GM23338 (cell line): ENCODE measurements around the gene IRF2BP2. TPM values are rescaled to one million over a fixed set of nuclear protein-coding genes. Genes with fewer than 3 reads are reported as not detected.

ENCODE experiments used
- ATAC-seq: fragments of 200-7000 bp; cut with Tn5 transposase; 3 replicates; pipeline ENCODE4 v1.9.1; 2020
- DNase-seq: peaks from one replicate; pipeline ENCODE4 v3.0.0-alpha.2; 2015; ENCODE audit warnings: low spot score
- H2AFZ ChIP-seq: fragments of 200-600 bp; sonication (generic); 2 replicates; pipeline ENCODE4 v1.8.0; 2016; ENCODE audit warnings: antibody characterized with exemption, mild to moderate bottlenecking, moderate library complexity
- H3F3A ChIP-seq: fragments of 200-600 bp; sonication (generic); replicated peaks from 2 replicates; pipeline ENCODE4 v1.8.0; 2017; ENCODE audit warnings: antibody characterized with exemption, mixed run types, low read depth
- H3K27ac ChIP-seq: fragments of 200-600 bp; sonication (generic); 2 replicates; pipeline ENCODE4 v1.6.1; 2016; ENCODE audit warnings: low read depth
- H3K27me3 ChIP-seq: fragments of 200-600 bp; sonication (generic); 2 replicates; pipeline ENCODE4 v1.8.0; 2016; ENCODE audit warnings: mild to moderate bottlenecking, mixed run types, moderate library complexity; ENCODE audit not compliant: insufficient read depth
- H3K36me3 ChIP-seq: fragments of 200-600 bp; sonication (generic); 2 replicates; pipeline ENCODE4 v1.8.0; 2016; ENCODE audit warnings: mild to moderate bottlenecking; ENCODE audit not compliant: insufficient read depth
- H3K4me1 ChIP-seq: fragments of 200-600 bp; sonication (generic); 2 replicates; pipeline ENCODE4 v1.8.0; 2016; ENCODE audit warnings: mild to moderate bottlenecking, moderate library complexity; ENCODE audit not compliant: insufficient read depth
- H3K4me2 ChIP-seq: fragments of 200-600 bp; sonication (generic); 2 replicates; pipeline ENCODE4 v1.7.1; 2017; ENCODE audit warnings: mixed run types
- H3K4me3 ChIP-seq: fragments of 200-600 bp; sonication (generic); 2 replicates; pipeline ENCODE4 v1.6.1; 2016; ENCODE audit warnings: mixed run types
- H3K79me2 ChIP-seq: fragments of 200-600 bp; sonication (generic); replicated peaks from 2 replicates; pipeline ENCODE4 v1.8.0; 2017; ENCODE audit warnings: mild to moderate bottlenecking; ENCODE audit not compliant: insufficient read depth
- H3K9me2 ChIP-seq: fragments of 200-600 bp; sonication (generic); 2 replicates; pipeline ENCODE4 v1.8.0; 2017; ENCODE audit not compliant: insufficient read depth
- H4K20me1 ChIP-seq: fragments of 200-600 bp; sonication (generic); replicated peaks from 2 replicates; pipeline ENCODE4 v1.8.0; 2017; ENCODE audit warnings: mild to moderate bottlenecking; ENCODE audit not compliant: insufficient read depth
- H3K27ac Mint-ChIP-seq: 2 replicates; pipeline ENCODE4 v1.8.0; 2020; ENCODE audit warnings: inconsistent platforms, mild to moderate bottlenecking, moderate library complexity, mixed read lengths
- H3K27me3 Mint-ChIP-seq: 3 replicates; pipeline ENCODE4 v1.8.0; 2022; ENCODE audit warnings: low read depth, mild to moderate bottlenecking, moderate library complexity, mixed read lengths, inconsistent platforms; ENCODE audit not compliant: insufficient read depth, poor library complexity
- H3K36me3 Mint-ChIP-seq: 3 replicates; pipeline ENCODE4 v1.8.0; 2021; ENCODE audit warnings: low read depth, mild to moderate bottlenecking, inconsistent platforms, moderate library complexity, mixed read lengths
- H3K4me1 Mint-ChIP-seq: 3 replicates; pipeline ENCODE4 v1.8.0; 2020; ENCODE audit warnings: mild to moderate bottlenecking, inconsistent platforms, mixed read lengths
- H3K4me3 Mint-ChIP-seq: 3 replicates; pipeline ENCODE4 v1.8.0; 2021; ENCODE audit warnings: moderate library complexity, mild to moderate bottlenecking, inconsistent platforms, mixed read lengths
- H3K9me3 Mint-ChIP-seq: 3 replicates; pipeline ENCODE4 v1.8.0; 2020; ENCODE audit warnings: moderate library complexity, mild to moderate bottlenecking, inconsistent platforms, mixed read lengths
- CREB1 ChIP-seq: fragments of 250-450 bp; sonication (Bioruptor Pico); IDR thresholded peaks from 2 replicates; pipeline ENCODE4 v1.5.0; 2020; ENCODE audit warnings: low read depth, mild to moderate bottlenecking, moderate library complexity
- EZH2 ChIP-seq: fragments of 200-600 bp; sonication (generic); IDR thresholded peaks from one replicate; pipeline ENCODE4 v1.8.0; 2017; ENCODE audit warnings: antibody characterized with exemption, mild to moderate bottlenecking, low read depth; ENCODE audit not compliant: unreplicated experiment
- EZH2phosphoT487 ChIP-seq: fragments of 200-600 bp; sonication (generic); IDR thresholded peaks from one replicate; pipeline ENCODE4 v1.8.1; 2018; ENCODE audit warnings: antibody characterized with exemption; ENCODE audit not compliant: unreplicated experiment
- JUNB ChIP-seq: IDR thresholded peaks from one replicate; pipeline ENCODE4 v1.6.1; 2016; ENCODE audit warnings: antibody characterized with exemption; ENCODE audit not compliant: unreplicated experiment
- NANOG ChIP-seq: IDR thresholded peaks from 2 replicates; pipeline ENCODE4 v1.6.1; 2016; ENCODE audit warnings: antibody characterized with exemption, borderline replicate concordance
- POLR2AphosphoS5 ChIP-seq: IDR thresholded peaks from 2 replicates; pipeline ENCODE4 v1.6.1; 2016; ENCODE audit warnings: antibody characterized with exemption, low read depth
- STAT1 ChIP-seq: IDR thresholded peaks from one replicate; pipeline ENCODE4 v1.6.1; 2016; ENCODE audit warnings: antibody characterized with exemption; ENCODE audit not compliant: unreplicated experiment
- ZNF114 ChIP-seq: fragments of 250-450 bp; sonication (Bioruptor Pico); IDR thresholded peaks from 2 replicates; pipeline ENCODE4 v1.5.0; 2020; ENCODE audit warnings: mild to moderate bottlenecking, moderate library complexity
- ZNF331 ChIP-seq: fragments of 250-450 bp; sonication (Bioruptor Pico); IDR thresholded peaks from 2 replicates; pipeline ENCODE4 v1.5.0; 2020; ENCODE audit warnings: low read depth, mild to moderate bottlenecking, moderate library complexity
- polyA plus RNA-seq: library from polyadenylated mRNA; unstranded; fragments of >200 nt; fragmentation: Nextera tagmentation; extraction: Ambion mirVana; gene quantifications from 2 replicates; pipeline ENCODE4 v1.2.1, GENCODE V29; 2016
- total RNA-seq: library from RNA; depleted of rRNA; stranded (reverse); fragments of >200 nt; shearing (Covaris generic); gene quantifications from 2 replicates; pipeline ENCODE4 v1.2.3, GENCODE V29; 2014
- TF ChIP-seq, protein P1 (sequence below): IDR thresholded peaks from one replicate; pipeline ENCODE4 v1.6.1; 2018; ENCODE audit warnings: antibody characterized with exemption; ENCODE audit not compliant: unreplicated experiment
- TF ChIP-seq, protein P2 (sequence below), 2 experiments: fragments of 200-600 bp in 1 of 2; sonication (generic) in 1 of 2; conservative IDR thresholded peaks; 2 replicates each; pipeline versions ENCODE4 v1.5.1 to v1.6.1; 2016 to 2017; ENCODE audit warnings: antibody characterized with exemption in 2 of 2, low read depth in 2 of 2, mild to moderate bottlenecking in 2 of 2, moderate library complexity in 1 of 2
- TF ChIP-seq, protein P3 (sequence below): fragments of 250-450 bp; sonication (Bioruptor Pico); IDR thresholded peaks from 2 replicates; pipeline ENCODE4 v1.5.0; 2020; ENCODE audit warnings: mild to moderate bottlenecking, moderate library complexity
- TF ChIP-seq, protein P4 (sequence below): IDR thresholded peaks from 2 replicates; pipeline ENCODE4 v1.6.1; 2016; ENCODE audit warnings: antibody characterized with exemption

Gene IRF2BP2
- total and polyA plus RNA-seq, 2 experiments from 2014 or later: 19.4 to 62.4 TPM

DNA sequence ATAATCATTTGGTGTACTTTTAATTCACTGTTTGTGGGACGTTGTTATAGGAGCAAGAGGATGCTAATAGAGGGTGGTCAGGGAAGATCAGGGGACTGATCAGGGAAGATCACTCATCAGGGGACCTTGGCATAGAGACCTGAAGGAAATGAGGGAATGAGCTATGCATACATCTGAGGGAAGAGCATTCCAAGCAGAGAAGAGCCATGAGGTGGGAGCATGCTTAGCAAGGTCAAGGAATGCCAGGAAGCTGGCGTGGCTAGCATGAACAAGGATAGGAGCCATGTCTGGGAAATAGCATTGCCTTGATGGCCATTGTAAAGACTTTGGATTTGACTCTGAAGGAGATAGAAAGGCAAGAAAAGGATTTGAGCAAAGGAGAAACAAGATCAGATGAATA, 14.1 kb downstream of the IRF2BP2 start:
- H3K4me3 Mint-ChIP-seq: no peak overlapping the region
- peaks cover 13% of the 10 kb centered on the region for H3K4me1 Mint-ChIP-seq
- no peaks in the 10 kb centered on the region for H3K79me2 ChIP-seq
- H3K36me3 Mint-ChIP-seq: peaks cover 11% of the 10 kb centered on the region
- no peaks in the 10 kb centered on the region for H3K36me3 ChIP-seq
- peaks cover 17% of the 10 kb centered on the region for H3K4me1 ChIP-seq
- no peak for DNase-seq
- H2AFZ ChIP-seq: no peak overlapping the region
- H3K27ac ChIP-seq: no peak overlapping the region
- ATAC-seq: no peak
- H3K9me3 Mint-ChIP-seq: peaks cover 20% of the 10 kb centered on the region
- H3K4me3 ChIP-seq: no peak overlapping the region
- H3K4me2 ChIP-seq: no peak overlapping the region
- TF ChIP-seq, protein P1, sequence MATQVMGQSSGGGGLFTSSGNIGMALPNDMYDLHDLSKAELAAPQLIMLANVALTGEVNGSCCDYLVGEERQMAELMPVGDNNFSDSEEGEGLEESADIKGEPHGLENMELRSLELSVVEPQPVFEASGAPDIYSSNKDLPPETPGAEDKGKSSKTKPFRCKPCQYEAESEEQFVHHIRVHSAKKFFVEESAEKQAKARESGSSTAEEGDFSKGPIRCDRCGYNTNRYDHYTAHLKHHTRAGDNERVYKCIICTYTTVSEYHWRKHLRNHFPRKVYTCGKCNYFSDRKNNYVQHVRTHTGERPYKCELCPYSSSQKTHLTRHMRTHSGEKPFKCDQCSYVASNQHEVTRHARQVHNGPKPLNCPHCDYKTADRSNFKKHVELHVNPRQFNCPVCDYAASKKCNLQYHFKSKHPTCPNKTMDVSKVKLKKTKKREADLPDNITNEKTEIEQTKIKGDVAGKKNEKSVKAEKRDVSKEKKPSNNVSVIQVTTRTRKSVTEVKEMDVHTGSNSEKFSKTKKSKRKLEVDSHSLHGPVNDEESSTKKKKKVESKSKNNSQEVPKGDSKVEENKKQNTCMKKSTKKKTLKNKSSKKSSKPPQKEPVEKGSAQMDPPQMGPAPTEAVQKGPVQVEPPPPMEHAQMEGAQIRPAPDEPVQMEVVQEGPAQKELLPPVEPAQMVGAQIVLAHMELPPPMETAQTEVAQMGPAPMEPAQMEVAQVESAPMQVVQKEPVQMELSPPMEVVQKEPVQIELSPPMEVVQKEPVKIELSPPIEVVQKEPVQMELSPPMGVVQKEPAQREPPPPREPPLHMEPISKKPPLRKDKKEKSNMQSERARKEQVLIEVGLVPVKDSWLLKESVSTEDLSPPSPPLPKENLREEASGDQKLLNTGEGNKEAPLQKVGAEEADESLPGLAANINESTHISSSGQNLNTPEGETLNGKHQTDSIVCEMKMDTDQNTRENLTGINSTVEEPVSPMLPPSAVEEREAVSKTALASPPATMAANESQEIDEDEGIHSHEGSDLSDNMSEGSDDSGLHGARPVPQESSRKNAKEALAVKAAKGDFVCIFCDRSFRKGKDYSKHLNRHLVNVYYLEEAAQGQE: no peak
- TF ChIP-seq ZNF331: no peak
- TF ChIP-seq POLR2AphosphoS5: no peak
- TF ChIP-seq EZH2: no peak
- TF ChIP-seq, protein P2, sequence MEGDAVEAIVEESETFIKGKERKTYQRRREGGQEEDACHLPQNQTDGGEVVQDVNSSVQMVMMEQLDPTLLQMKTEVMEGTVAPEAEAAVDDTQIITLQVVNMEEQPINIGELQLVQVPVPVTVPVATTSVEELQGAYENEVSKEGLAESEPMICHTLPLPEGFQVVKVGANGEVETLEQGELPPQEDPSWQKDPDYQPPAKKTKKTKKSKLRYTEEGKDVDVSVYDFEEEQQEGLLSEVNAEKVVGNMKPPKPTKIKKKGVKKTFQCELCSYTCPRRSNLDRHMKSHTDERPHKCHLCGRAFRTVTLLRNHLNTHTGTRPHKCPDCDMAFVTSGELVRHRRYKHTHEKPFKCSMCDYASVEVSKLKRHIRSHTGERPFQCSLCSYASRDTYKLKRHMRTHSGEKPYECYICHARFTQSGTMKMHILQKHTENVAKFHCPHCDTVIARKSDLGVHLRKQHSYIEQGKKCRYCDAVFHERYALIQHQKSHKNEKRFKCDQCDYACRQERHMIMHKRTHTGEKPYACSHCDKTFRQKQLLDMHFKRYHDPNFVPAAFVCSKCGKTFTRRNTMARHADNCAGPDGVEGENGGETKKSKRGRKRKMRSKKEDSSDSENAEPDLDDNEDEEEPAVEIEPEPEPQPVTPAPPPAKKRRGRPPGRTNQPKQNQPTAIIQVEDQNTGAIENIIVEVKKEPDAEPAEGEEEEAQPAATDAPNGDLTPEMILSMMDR (conservative IDR thresholded peaks at IDR 0.05; ENCODE audit: low read depth in 2 of 2): no peak
- TF ChIP-seq, protein P3, sequence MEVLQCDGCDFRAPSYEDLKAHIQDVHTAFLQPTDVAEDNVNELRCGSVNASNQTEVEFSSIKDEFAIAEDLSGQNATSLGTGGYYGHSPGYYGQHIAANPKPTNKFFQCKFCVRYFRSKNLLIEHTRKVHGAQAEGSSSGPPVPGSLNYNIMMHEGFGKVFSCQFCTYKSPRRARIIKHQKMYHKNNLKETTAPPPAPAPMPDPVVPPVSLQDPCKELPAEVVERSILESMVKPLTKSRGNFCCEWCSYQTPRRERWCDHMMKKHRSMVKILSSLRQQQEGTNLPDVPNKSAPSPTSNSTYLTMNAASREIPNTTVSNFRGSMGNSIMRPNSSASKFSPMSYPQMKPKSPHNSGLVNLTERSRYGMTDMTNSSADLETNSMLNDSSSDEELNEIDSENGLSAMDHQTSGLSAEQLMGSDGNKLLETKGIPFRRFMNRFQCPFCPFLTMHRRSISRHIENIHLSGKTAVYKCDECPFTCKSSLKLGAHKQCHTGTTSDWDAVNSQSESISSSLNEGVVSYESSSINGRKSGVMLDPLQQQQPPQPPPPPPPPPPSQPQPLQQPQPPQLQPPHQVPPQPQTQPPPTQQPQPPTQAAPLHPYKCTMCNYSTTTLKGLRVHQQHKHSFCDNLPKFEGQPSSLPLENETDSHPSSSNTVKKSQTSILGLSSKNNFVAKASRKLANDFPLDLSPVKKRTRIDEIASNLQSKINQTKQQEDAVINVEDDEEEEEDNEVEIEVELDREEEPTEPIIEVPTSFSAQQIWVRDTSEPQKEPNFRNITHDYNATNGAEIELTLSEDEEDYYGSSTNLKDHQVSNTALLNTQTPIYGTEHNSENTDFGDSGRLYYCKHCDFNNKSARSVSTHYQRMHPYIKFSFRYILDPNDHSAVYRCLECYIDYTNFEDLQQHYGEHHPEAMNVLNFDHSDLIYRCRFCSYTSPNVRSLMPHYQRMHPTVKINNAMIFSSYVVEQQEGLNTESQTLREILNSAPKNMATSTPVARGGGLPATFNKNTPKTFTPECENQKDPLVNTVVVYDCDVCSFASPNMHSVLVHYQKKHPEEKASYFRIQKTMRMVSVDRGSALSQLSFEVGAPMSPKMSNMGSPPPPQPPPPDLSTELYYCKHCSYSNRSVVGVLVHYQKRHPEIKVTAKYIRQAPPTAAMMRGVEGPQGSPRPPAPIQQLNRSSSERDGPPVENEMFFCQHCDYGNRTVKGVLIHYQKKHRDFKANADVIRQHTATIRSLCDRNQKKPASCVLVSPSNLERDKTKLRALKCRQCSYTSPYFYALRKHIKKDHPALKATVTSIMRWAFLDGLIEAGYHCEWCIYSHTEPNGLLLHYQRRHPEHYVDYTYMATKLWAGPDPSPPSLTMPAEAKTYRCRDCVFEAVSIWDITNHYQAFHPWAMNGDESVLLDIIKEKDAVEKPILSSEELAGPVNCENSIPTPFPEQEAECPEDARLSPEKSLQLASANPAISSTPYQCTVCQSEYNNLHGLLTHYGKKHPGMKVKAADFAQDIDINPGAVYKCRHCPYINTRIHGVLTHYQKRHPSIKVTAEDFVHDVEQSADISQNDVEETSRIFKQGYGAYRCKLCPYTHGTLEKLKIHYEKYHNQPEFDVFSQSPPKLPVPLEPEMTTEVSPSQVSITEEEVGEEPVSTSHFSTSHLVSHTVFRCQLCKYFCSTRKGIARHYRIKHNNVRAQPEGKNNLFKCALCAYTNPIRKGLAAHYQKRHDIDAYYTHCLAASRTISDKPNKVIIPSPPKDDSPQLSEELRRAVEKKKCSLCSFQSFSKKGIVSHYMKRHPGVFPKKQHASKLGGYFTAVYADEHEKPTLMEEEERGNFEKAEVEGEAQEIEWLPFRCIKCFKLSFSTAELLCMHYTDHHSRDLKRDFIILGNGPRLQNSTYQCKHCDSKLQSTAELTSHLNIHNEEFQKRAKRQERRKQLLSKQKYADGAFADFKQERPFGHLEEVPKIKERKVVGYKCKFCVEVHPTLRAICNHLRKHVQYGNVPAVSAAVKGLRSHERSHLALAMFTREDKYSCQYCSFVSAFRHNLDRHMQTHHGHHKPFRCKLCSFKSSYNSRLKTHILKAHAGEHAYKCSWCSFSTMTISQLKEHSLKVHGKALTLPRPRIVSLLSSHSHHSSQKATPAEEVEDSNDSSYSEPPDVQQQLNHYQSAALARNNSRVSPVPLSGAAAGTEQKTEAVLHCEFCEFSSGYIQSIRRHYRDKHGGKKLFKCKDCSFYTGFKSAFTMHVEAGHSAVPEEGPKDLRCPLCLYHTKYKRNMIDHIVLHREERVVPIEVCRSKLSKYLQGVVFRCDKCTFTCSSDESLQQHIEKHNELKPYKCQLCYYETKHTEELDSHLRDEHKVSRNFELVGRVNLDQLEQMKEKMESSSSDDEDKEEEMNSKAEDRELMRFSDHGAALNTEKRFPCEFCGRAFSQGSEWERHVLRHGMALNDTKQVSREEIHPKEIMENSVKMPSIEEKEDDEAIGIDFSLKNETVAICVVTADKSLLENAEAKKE (CRISPR knock-in tag): no peak
- no peak for TF ChIP-seq EZH2phosphoT487
- no peak for TF ChIP-seq ZNF114 (CRISPR knock-in tag)
- no peak for TF ChIP-seq CREB1 (CRISPR knock-in tag)
- no peak for TF ChIP-seq NANOG
- TF ChIP-seq, protein P4, sequence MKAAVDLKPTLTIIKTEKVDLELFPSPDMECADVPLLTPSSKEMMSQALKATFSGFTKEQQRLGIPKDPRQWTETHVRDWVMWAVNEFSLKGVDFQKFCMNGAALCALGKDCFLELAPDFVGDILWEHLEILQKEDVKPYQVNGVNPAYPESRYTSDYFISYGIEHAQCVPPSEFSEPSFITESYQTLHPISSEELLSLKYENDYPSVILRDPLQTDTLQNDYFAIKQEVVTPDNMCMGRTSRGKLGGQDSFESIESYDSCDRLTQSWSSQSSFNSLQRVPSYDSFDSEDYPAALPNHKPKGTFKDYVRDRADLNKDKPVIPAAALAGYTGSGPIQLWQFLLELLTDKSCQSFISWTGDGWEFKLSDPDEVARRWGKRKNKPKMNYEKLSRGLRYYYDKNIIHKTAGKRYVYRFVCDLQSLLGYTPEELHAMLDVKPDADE: no peak
- no peak for TF ChIP-seq STAT1
- TF ChIP-seq JUNB: no peak
- no peaks in the 10 kb centered on the region for H3F3A ChIP-seq
- no peak overlapping the region for H3K27ac Mint-ChIP-seq
- no peaks in the 10 kb centered on the region for H3K27me3 ChIP-seq
- H3K27me3 Mint-ChIP-seq: no peaks in the 10 kb centered on the region
- H4K20me1 ChIP-seq: no peaks in the 10 kb centered on the region
- H3K9me2 ChIP-seq: peaks cover 9% of the 10 kb centered on the region; the same call in 1 of the 2 replicates
